LNCAP (cell line): Measurements from ENCODE around the gene SATB2.
A peak's percentile ranks its signal among the peaks of the same experiment; 100 is the strongest.

Experiments used
- CTCF ChIP-seq: fragments of 450-650 bp; IDR thresholded peaks from 2 replicates; pipeline ENCODE4 v1.5.1; 2017; ENCODE audit warnings: mild to moderate bottlenecking

Gene SATB2

GRCh38 chr2:199485732-199486335 lies 28.1 kb upstream of the SATB2 start:
- peak; percentile 61 for TF ChIP-seq CTCF

GRCh38 chr2:199484927-199485326 lies 27.2 kb upstream of the SATB2 start:
- TF ChIP-seq CTCF: no peak

GRCh38 chr2:199480966-199481365 lies 23.2 kb upstream of the SATB2 start:
- TF ChIP-seq CTCF: no peak

- TF ChIP-seq CTCF: no peak
These were observed 19.6 kb upstream of the SATB2 start for GRCh38 chr2:199477277-199477834.

GRCh38 chr2:199471443-199472057 lies 13.8 kb upstream of the SATB2 start:
- TF ChIP-seq CTCF: peak; percentile 74

GRCh38 chr2:199470672-199471442 lies 13.1 kb upstream of the SATB2 start:
- no peak for TF ChIP-seq CTCF

GRCh38 chr2:199470361-199470671 lies 12.6 kb upstream of the SATB2 start:
- TF ChIP-seq CTCF: no peak
